ENCODE measurements around the gene CELF1.

DNA sequence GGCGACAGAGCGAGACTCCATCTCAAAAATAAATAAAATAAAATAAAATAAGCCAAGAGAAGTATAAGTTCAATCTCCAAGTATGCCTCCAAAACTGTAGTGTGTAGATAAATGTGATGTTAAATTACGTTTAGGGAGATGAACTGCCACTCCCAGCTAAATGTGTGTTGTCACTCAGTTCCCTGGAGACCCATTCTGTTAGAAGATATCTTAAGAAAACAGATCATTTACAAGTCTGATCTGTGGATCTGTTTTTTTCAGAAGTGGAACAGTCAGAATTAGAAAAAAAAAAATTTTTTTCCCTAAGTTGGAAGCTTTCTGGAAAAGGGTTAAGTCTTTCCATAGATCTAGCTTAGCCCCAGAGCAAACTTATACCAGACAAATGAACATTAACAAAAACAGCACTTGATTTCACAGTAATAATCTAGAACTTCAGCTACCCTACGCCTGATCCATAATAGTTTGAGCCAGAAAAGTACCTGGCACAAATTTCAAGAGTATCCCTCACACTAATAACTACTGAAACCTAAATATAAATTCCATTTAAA, 18.2 kb downstream of the CELF1 start:
- TF ChIP-seq, protein P1, sequence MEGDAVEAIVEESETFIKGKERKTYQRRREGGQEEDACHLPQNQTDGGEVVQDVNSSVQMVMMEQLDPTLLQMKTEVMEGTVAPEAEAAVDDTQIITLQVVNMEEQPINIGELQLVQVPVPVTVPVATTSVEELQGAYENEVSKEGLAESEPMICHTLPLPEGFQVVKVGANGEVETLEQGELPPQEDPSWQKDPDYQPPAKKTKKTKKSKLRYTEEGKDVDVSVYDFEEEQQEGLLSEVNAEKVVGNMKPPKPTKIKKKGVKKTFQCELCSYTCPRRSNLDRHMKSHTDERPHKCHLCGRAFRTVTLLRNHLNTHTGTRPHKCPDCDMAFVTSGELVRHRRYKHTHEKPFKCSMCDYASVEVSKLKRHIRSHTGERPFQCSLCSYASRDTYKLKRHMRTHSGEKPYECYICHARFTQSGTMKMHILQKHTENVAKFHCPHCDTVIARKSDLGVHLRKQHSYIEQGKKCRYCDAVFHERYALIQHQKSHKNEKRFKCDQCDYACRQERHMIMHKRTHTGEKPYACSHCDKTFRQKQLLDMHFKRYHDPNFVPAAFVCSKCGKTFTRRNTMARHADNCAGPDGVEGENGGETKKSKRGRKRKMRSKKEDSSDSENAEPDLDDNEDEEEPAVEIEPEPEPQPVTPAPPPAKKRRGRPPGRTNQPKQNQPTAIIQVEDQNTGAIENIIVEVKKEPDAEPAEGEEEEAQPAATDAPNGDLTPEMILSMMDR (IDR thresholded peaks at IDR 0.05; ENCODE audit: insufficient read depth, low read length, poor library complexity, severe bottlenecking), result no peak
- no peak for TF ChIP-seq EZH2phosphoT487 (conservative IDR thresholded peaks at IDR 0.05; ENCODE audit: low read length)
